GM10266 (cell line): Measurements from ENCODE around the gene RBBP4.

Experiments used
- DNase-seq: peaks from one replicate; pipeline ENCODE4 v3.0.0; 2012; ENCODE audit errors: extremely low spot score
- CTCF ChIP-seq: IDR thresholded peaks from 2 replicates; pipeline ENCODE4 v1.5.1; 2012; ENCODE audit warnings: mild to moderate bottlenecking, low read depth; ENCODE audit not compliant: control insufficient read depth, insufficient read depth; ENCODE audit errors: missing control alignments

The RBBP4 gene

GRCh38 chr1:32647308-32648134 is 3.5 kb upstream of the RBBP4 start:
- no peak for DNase-seq
- no peak for TF ChIP-seq CTCF

GRCh38 chr1:32650248-32650751 is 708 bp upstream of the RBBP4 start, which contains the start of gene ZBTB8OS:
Gene ZBTB8OS, minus strand, starts transcription at chr1:32650550. Its CDS starts 21 bp downstream, at chr1:32650529.
- peak; percentile 86 for DNase-seq
- no peak for TF ChIP-seq CTCF

- DNase-seq = no peak
- no peak for TF ChIP-seq CTCF
These were observed 559 bp downstream of the RBBP4 start for GRCh38 chr1:32651461-32652073.

GRCh38 chr1:32652244-32652962 is 1.4 kb downstream of the RBBP4 start:
- no peak for TF ChIP-seq CTCF
- no peak for DNase-seq

- DNase-seq = no peak
- no peak for TF ChIP-seq CTCF
These were observed 8.6 kb downstream of the RBBP4 start for GRCh38 chr1:32659581-32659980.

GRCh38 chr1:32665915-32666314 is 14.9 kb downstream of the RBBP4 start:
- TF ChIP-seq CTCF = no peak
- DNase-seq = no peak
